ENCODE measurements around the gene INPP5K.

DNA sequence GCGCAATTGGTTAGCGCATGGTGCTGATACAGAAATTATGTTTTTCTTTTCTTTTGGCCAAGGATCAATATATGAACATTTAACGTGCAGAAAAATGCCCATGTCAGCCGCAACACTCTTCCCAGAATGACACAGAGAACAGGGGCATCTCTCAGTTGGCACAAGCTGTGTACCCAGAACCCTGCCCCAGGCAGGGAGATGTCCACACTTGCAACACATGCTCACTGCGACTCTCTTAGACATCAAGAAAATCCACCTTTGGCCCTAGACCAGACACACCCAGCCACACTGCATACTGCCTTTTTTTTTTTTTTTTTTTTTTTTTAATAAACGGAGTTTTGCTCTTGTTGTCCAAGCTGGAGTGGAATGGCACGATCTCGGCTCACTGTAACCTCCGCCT lies 29.2 kb upstream of the INPP5K start:
- no peak for TF ChIP-seq EZH2phosphoT487 (IDR thresholded peaks at IDR 0.05; ENCODE audit: insufficient read depth, low read depth)
- TF ChIP-seq EZH2 (IDR thresholded peaks at IDR 0.05; ENCODE audit: insufficient read depth, poor library complexity, severe bottlenecking) = no peak

Measured in GM23248 (cell line).